OCI-LY7 (cell line): Measurements from ENCODE around the gene MRPL2. TPM values are rescaled to one million over a fixed set of nuclear protein-coding genes. Genes with fewer than 3 reads are reported as not detected.

ENCODE experiments used
- BruUV-seq: library from RNA; stranded (reverse); fragments of 400-500 nt; replicated peaks from 2 replicates; lab custom pipeline; 2021; lab: Mats Ljungman, UMichigan
- CTCF ChIA-PET: fragments of 300-600 bp; sonication (Branson Sonifier 250); formaldehyde crosslinking; loops from one replicate; lab custom pipeline; 2022; ENCODE audit warnings: antibody characterized with exemption; ENCODE audit not compliant: unreplicated experiment; lab: Charles Lee
- POLR2A ChIA-PET: fragments of 300-600 bp; sonication (Branson Sonifier 250); formaldehyde crosslinking; loops from one replicate; lab custom pipeline; 2022; ENCODE audit warnings: antibody characterized with exemption; lab: Charles Lee
- DNase-seq: peaks from one replicate; pipeline ENCODE4 v3.0.0-alpha.2; 2015; ENCODE audit warnings: low spot score
- H2AFZ ChIP-seq: fragments of 200-600 bp; sonication (generic), shearing (Covaris generic); 2 replicates; pipeline ENCODE4 v1.6.1; 2014; ENCODE audit warnings: mild to moderate bottlenecking, antibody characterized with exemption, low read length, moderate library complexity
- H3K27ac ChIP-seq: fragments of 200-600 bp; sonication (generic); 2 replicates; pipeline ENCODE4 v1.5.1; 2014; ENCODE audit warnings: mixed run types, low read depth, mild to moderate bottlenecking, moderate library complexity, low read length, inconsistent platforms; ENCODE audit not compliant: poor library complexity, severe bottlenecking
- H3K36me3 ChIP-seq: fragments of 200-600 bp; sonication (generic); 2 replicates; pipeline ENCODE4 v1.6.1; 2014; ENCODE audit warnings: mild to moderate bottlenecking, antibody characterized with exemption, low read length, moderate library complexity, mixed read lengths; ENCODE audit not compliant: insufficient read depth
- H3K4me1 ChIP-seq: fragments of 200-600 bp; sonication (generic); 2 replicates; pipeline ENCODE4 v1.5.1; 2014; ENCODE audit warnings: mild to moderate bottlenecking, low read length; ENCODE audit not compliant: insufficient read depth, poor library complexity, severe bottlenecking
- H3K4me2 ChIP-seq: fragments of 200-600 bp; sonication (generic); 2 replicates; pipeline ENCODE4 v1.6.1; 2014; ENCODE audit warnings: mild to moderate bottlenecking, low read length
- H3K4me3 ChIP-seq: fragments of 200-600 bp; sonication (generic); 2 replicates; pipeline ENCODE4 v1.5.1; 2014; ENCODE audit warnings: mild to moderate bottlenecking, low read depth, low read length; ENCODE audit not compliant: poor library complexity, severe bottlenecking
- H3K79me2 ChIP-seq: fragments of 200-600 bp; sonication (generic); 2 replicates; pipeline ENCODE4 v1.6.1; 2016; ENCODE audit warnings: low read depth, mild to moderate bottlenecking, low read length, moderate library complexity, mixed read lengths; ENCODE audit not compliant: insufficient read depth
- H3K9me2 ChIP-seq: fragments of 200-600 bp; sonication (generic); 2 replicates; pipeline ENCODE4 v1.6.1; 2016; ENCODE audit warnings: mild to moderate bottlenecking, low read length, mixed read lengths; ENCODE audit not compliant: insufficient read depth
- H3K9me3 ChIP-seq: fragments of 200-600 bp; sonication (generic); 2 replicates; pipeline ENCODE4 v1.6.1; 2014; ENCODE audit warnings: mild to moderate bottlenecking, mixed run types, low read length, mixed read lengths
- H4K20me1 ChIP-seq: fragments of 200-600 bp; sonication (generic); 2 replicates; pipeline ENCODE4 v1.6.1; 2014; ENCODE audit warnings: mild to moderate bottlenecking, antibody characterized with exemption, low read length, moderate library complexity, mixed read lengths; ENCODE audit not compliant: insufficient read depth
- EZH2phosphoT487 ChIP-seq: fragments of 200-600 bp; sonication (generic); IDR thresholded peaks from 2 replicates; pipeline ENCODE4 v1.6.1; 2018; ENCODE audit warnings: low read depth, borderline replicate concordance, mild to moderate bottlenecking, mixed run types, antibody characterized with exemption, low read length, moderate library complexity, mixed read lengths
- intact Hi-C: fragments of 100-400 bp; cut with micrococcal nuclease; formaldehyde crosslinking; loops from one replicate; pipeline ENCODE4 v1.10.0; 2022; ENCODE audit not compliant: unreplicated experiment
- total RNA-seq, 2 experiments: library from RNA; depleted of rRNA in 1 of 2; stranded (reverse); fragments of >200 nt in 1 of 2; shearing (Covaris generic) in 1 of 2; gene quantifications; 2 replicates each; pipeline ENCODE4 v1.2.3, GENCODE V29; 2014 to 2022
- TF ChIP-seq, protein P1 (sequence below): fragments of 200-600 bp; sonication (generic); conservative IDR thresholded peaks from 2 replicates; pipeline ENCODE4 v1.5.1; 2014; ENCODE audit warnings: mild to moderate bottlenecking, antibody characterized with exemption, low read length, moderate library complexity, mixed read lengths

The MRPL2 gene
- total RNA-seq, 2 experiments from 2014 or later: 25.8 to 81.7 TPM

DNA sequence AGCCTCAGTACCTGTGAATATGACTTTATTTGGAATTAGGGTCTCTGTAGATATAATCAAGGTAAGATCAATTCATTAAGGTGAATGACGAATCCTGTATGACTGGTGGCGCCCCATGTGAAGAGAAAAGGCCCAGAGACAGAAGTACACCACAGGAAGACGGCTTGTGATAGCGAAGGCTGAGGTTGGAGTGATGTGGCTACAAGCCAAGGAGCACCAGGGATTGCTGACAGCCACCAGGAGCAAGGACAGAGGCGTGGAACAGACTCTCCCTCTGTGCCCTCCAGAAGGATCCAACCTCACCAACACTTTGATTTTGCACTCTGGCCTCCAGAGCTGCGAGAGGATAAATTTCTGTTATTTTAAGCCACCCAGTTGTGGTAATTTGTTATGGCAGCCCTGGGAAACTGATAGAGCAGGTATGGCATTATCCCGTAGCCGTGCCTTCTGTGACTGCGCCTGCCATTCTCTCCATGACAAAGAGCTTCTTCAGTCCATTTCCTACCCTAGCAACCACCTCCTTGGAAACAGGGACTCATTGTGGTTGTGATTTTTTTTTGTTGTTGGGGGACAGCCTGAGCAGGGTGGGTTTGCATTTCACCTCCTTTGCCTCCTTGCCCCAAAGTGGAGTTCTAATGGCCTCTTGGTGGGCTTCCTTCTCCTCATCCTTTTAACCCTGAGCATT is 46.4 kb upstream of the MRPL2 start:
- ChIA-PET CTCF (no interaction called here), POLR2A (interaction anchor here (0.7 to 1.2 kb wide), 2 partner anchors 9 to 225 kb away, joined by 3 to 4 read pairs; no protein-coding TSS in a partner anchor)
- Histone ChIP-seq H3K4me3 (no peak overlapping the region), H3K4me2 (no peak overlapping the region), H3K9me2 (no peaks in the 10 kb centered on the region), H3K9me3 (no peaks in the 10 kb centered on the region), H3K79me2 (no peaks in the 10 kb centered on the region), H2AFZ (no peak overlapping the region), H3K36me3 (no peaks in the 10 kb centered on the region), H4K20me1 (no peaks in the 10 kb centered on the region), H3K27ac (no peak overlapping the region), H3K4me1 (no peaks in the 10 kb centered on the region)
- TF ChIP-seq, protein P1, sequence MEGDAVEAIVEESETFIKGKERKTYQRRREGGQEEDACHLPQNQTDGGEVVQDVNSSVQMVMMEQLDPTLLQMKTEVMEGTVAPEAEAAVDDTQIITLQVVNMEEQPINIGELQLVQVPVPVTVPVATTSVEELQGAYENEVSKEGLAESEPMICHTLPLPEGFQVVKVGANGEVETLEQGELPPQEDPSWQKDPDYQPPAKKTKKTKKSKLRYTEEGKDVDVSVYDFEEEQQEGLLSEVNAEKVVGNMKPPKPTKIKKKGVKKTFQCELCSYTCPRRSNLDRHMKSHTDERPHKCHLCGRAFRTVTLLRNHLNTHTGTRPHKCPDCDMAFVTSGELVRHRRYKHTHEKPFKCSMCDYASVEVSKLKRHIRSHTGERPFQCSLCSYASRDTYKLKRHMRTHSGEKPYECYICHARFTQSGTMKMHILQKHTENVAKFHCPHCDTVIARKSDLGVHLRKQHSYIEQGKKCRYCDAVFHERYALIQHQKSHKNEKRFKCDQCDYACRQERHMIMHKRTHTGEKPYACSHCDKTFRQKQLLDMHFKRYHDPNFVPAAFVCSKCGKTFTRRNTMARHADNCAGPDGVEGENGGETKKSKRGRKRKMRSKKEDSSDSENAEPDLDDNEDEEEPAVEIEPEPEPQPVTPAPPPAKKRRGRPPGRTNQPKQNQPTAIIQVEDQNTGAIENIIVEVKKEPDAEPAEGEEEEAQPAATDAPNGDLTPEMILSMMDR: no peak
- TF ChIP-seq EZH2phosphoT487: no peak
- DNase-seq: no peak
- no TSS peak for BruUV-seq
- intact Hi-C loops: no loop called here

DNA sequence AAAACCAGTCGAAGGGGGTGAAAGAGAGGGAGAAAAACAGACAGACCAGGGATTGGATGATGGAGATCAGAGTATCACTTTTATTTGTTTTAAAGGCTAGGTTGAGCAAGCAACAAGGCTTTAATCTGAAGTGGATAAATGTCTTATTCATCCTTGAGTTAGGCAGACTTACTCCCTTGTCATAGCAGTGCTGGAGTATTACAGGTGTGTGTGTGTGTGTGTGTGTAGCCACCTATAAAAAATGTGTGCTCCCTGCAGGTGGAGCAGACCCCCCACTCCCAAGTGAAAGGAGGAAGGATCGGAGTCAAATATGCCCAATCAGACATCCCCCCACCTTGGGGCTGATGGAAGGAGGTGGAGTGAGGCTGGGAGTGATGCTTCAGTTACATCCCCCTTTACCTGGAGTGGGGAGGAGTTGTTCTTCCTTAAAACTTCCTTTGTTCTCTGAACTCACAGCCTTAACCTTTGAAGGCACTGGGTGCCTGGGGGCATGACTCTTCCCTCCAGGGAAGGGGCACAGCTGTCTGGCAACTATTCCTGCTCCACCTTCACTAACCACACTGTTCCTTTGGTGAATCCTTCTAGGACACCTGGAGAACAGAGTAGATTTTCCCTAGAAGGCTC is 44.1 kb upstream of the MRPL2 start:
- Histone ChIP-seq H3K4me1 (no peaks in the 10 kb centered on the region), H3K9me3 (no peaks in the 10 kb centered on the region), H4K20me1 (no peaks in the 10 kb centered on the region), H3K9me2 (no peaks in the 10 kb centered on the region), H3K27ac (no peak overlapping the region), H3K36me3 (no peaks in the 10 kb centered on the region), H3K4me3 (no peak overlapping the region), H2AFZ (no peak overlapping the region), H3K79me2 (no peaks in the 10 kb centered on the region), H3K4me2 (no peak overlapping the region)
- ChIA-PET CTCF (no interaction called here), POLR2A (interaction anchor here (1.0 kb wide), 1 partner anchor 10 kb away, joined by 4 read pairs; no protein-coding TSS in a partner anchor)
- no TSS peak for BruUV-seq
- no peak for DNase-seq
- intact Hi-C loops: no loop called here
- TF ChIP-seq, protein P1: no peak
- TF ChIP-seq EZH2phosphoT487: no peak

DNA sequence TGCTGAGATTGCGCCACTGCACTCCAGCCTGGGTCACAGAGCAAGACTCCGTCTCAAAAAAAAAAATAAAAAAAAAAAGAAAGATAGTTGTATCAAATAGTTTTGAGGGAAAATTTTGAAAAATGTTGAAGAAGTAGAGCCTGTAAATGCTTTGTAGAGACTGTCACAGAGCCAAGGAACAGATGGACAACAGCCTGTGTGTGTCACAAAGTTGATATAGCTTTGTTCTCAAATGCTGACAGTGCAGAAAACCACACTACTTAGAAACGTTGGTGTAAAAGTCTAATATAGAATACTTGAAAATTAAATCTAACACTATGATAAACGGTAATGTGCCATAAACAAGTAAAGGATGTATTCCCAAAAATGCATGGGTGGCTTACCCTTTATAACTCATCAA is 42.3 kb upstream of the MRPL2 start:
- Histone ChIP-seq H3K27ac (no peak overlapping the region), H3K4me1 (peaks cover 15% of the 10 kb centered on the region), H4K20me1 (no peaks in the 10 kb centered on the region), H3K36me3 (no peaks in the 10 kb centered on the region), H3K4me3 (no peak overlapping the region), H2AFZ (no peak overlapping the region), H3K79me2 (no peaks in the 10 kb centered on the region; the same call in 1 of the 2 replicates), H3K9me3 (no peaks in the 10 kb centered on the region), H3K4me2 (no peak overlapping the region), H3K9me2 (no peaks in the 10 kb centered on the region)
- ChIA-PET CTCF (no interaction called here), POLR2A (no interaction called here)
- no peak for TF ChIP-seq EZH2phosphoT487
- intact Hi-C loops: no loop called here
- DNase-seq: no peak
- BruUV-seq: no TSS peak
